Panc1 (cell line): Measurements from ENCODE around the gene PAK1.

ENCODE experiments used
- POLR2AphosphoS5 ChIP-seq: IDR thresholded peaks from 2 replicates; pipeline ENCODE4 v1.6.1; 2012; ENCODE audit warnings: mild to moderate bottlenecking, low read depth, low read length, moderate library complexity
- TF ChIP-seq, protein P1 (sequence below): fragments of 450-650 bp; IDR thresholded peaks from 2 replicates; pipeline ENCODE4 v1.5.1; 2017; ENCODE audit warnings: mild to moderate bottlenecking
- TF ChIP-seq, protein P2 (sequence below), 2 experiments: IDR thresholded peaks; 2 replicates each; pipeline ENCODE4 v1.6.1; 2011 to 2012; ENCODE audit warnings: low read depth in 2 of 2, control low read depth in 1 of 2, low read length in 1 of 2, mild to moderate bottlenecking in 1 of 2, moderate library complexity in 1 of 2; ENCODE audit not compliant: insufficient read depth in 1 of 2

DNA sequence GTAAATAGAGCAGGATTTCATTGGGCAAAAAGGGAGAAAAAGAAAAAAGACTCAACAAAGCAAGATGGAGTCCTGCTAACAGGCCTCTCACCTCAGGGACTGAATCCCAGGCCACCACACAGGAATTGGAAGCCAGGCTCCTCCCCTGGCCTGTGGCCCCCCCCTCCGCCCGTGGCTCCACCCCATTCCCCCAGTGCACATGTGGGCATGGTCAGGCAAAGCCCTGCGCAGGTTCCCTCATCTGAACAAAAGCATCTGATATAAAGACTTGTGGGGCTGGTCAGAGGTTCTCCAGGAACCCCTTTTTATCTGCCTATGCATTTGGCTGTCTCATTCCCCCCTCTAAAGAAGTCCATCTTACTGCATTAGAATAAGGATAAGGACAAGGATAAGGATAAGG lies 46.0 kb upstream of the PAK1 start:
- TF ChIP-seq, protein P1, sequence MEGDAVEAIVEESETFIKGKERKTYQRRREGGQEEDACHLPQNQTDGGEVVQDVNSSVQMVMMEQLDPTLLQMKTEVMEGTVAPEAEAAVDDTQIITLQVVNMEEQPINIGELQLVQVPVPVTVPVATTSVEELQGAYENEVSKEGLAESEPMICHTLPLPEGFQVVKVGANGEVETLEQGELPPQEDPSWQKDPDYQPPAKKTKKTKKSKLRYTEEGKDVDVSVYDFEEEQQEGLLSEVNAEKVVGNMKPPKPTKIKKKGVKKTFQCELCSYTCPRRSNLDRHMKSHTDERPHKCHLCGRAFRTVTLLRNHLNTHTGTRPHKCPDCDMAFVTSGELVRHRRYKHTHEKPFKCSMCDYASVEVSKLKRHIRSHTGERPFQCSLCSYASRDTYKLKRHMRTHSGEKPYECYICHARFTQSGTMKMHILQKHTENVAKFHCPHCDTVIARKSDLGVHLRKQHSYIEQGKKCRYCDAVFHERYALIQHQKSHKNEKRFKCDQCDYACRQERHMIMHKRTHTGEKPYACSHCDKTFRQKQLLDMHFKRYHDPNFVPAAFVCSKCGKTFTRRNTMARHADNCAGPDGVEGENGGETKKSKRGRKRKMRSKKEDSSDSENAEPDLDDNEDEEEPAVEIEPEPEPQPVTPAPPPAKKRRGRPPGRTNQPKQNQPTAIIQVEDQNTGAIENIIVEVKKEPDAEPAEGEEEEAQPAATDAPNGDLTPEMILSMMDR = no peak
- no peak for TF ChIP-seq POLR2AphosphoS5
- TF ChIP-seq, protein P2, sequence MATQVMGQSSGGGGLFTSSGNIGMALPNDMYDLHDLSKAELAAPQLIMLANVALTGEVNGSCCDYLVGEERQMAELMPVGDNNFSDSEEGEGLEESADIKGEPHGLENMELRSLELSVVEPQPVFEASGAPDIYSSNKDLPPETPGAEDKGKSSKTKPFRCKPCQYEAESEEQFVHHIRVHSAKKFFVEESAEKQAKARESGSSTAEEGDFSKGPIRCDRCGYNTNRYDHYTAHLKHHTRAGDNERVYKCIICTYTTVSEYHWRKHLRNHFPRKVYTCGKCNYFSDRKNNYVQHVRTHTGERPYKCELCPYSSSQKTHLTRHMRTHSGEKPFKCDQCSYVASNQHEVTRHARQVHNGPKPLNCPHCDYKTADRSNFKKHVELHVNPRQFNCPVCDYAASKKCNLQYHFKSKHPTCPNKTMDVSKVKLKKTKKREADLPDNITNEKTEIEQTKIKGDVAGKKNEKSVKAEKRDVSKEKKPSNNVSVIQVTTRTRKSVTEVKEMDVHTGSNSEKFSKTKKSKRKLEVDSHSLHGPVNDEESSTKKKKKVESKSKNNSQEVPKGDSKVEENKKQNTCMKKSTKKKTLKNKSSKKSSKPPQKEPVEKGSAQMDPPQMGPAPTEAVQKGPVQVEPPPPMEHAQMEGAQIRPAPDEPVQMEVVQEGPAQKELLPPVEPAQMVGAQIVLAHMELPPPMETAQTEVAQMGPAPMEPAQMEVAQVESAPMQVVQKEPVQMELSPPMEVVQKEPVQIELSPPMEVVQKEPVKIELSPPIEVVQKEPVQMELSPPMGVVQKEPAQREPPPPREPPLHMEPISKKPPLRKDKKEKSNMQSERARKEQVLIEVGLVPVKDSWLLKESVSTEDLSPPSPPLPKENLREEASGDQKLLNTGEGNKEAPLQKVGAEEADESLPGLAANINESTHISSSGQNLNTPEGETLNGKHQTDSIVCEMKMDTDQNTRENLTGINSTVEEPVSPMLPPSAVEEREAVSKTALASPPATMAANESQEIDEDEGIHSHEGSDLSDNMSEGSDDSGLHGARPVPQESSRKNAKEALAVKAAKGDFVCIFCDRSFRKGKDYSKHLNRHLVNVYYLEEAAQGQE (IDR thresholded peaks at IDR 0.05; ENCODE audit: insufficient read depth in 1 of 2, low read depth in 2 of 2, low read length in 1 of 2) = no peak
